ENCODE data around the gene OSBPL9.
"Not testable (repeated sequence)": the region's sequence is repeated elsewhere in the genome, so short reads cannot be mapped to it uniquely, and the experiment has no call there.

DNA sequence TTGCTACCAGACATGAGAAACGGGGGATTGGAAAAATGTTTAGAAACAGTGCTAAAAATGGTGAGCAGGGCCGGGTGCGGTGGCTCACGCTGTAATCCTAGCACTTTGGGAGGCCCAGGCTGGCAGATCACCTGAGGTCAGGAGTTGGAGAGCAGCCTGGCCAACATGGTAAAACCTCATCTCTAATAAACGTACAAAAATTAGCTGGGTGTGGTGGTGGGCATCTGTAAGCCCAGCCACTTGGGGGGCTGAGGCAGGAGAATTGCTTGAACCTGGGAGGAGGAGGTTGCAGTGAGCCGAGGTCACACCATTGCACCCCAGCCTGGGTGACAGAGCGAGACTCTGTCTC lies 116.5 kb downstream of the OSBPL9 start:
- TF ChIP-seq, protein P1, sequence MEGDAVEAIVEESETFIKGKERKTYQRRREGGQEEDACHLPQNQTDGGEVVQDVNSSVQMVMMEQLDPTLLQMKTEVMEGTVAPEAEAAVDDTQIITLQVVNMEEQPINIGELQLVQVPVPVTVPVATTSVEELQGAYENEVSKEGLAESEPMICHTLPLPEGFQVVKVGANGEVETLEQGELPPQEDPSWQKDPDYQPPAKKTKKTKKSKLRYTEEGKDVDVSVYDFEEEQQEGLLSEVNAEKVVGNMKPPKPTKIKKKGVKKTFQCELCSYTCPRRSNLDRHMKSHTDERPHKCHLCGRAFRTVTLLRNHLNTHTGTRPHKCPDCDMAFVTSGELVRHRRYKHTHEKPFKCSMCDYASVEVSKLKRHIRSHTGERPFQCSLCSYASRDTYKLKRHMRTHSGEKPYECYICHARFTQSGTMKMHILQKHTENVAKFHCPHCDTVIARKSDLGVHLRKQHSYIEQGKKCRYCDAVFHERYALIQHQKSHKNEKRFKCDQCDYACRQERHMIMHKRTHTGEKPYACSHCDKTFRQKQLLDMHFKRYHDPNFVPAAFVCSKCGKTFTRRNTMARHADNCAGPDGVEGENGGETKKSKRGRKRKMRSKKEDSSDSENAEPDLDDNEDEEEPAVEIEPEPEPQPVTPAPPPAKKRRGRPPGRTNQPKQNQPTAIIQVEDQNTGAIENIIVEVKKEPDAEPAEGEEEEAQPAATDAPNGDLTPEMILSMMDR (IDR thresholded peaks at IDR 0.05) = not testable (repeated sequence)
- TF ChIP-seq ZFX (IDR thresholded peaks at IDR 0.05; ENCODE audit: borderline replicate concordance) = not testable (repeated sequence)

Data from 22Rv1 (cell line).